Small intestine (tissue), 7 donors: Measurements from ENCODE around the gene KCNMB1. TPM values are rescaled to one million over a fixed set of nuclear protein-coding genes. Genes with fewer than 3 reads are reported as not detected.

Source experiments
- DNase-seq, 2 donors: peaks; one replicate each; pipeline versions ENCODE4 v3.0.0 to v3.0.0-alpha.2; 2013
- FAIRE-seq: peaks from 2 replicates; lab custom pipeline; 2012; peaks lifted over from hg19 to GRCh38; lab: Jason Lieb, UNC
- H3K27ac ChIP-seq, 3 donors: one replicate each; pipeline ENCODE4 v1.5.1; 2013; ENCODE audit warnings: low read length in 2 of 3, mild to moderate bottlenecking in 2 of 3, control low read depth in 1 of 3, inconsistent platforms in 1 of 3, low read depth in 1 of 3, moderate library complexity in 1 of 3
- H3K27me3 ChIP-seq, 3 donors: one replicate each; pipeline ENCODE4 v1.6.1; 2013; ENCODE audit warnings: low read length in 3 of 3, inconsistent platforms in 1 of 3; ENCODE audit not compliant: control insufficient read depth in 3 of 3, insufficient read depth in 3 of 3
- H3K36me3 ChIP-seq, 3 donors: one replicate each; pipeline ENCODE4 v1.6.1; 2013; ENCODE audit warnings: low read length in 3 of 3, inconsistent platforms in 1 of 3, low read depth in 1 of 3, mild to moderate bottlenecking in 1 of 3, moderate library complexity in 1 of 3; ENCODE audit not compliant: control insufficient read depth in 3 of 3, insufficient read depth in 2 of 3
- H3K4me1 ChIP-seq, 3 donors: one replicate each; pipeline ENCODE4 v1.6.1; 2013; ENCODE audit warnings: low read length in 2 of 3, inconsistent platforms in 1 of 3, low read depth in 1 of 3, mild to moderate bottlenecking in 1 of 3, moderate library complexity in 1 of 3; ENCODE audit not compliant: control insufficient read depth in 3 of 3, insufficient read depth in 2 of 3
- H3K4me3 ChIP-seq, 3 donors: one replicate each; pipeline ENCODE4 v1.5.1; 2013; ENCODE audit warnings: low read length in 3 of 3, control low read depth in 1 of 3, inconsistent platforms in 1 of 3, low read depth in 1 of 3, mild to moderate bottlenecking in 1 of 3, moderate library complexity in 1 of 3
- H3K9me3 ChIP-seq, 2 donors: one replicate each; pipeline ENCODE4 v1.6.1; 2013; ENCODE audit warnings: low read depth in 1 of 2, low read length in 1 of 2; ENCODE audit not compliant: control insufficient read depth in 2 of 2, insufficient read depth in 1 of 2
- WGBS, 3 donors: extraction: QIAGEN DNeasy Blood & Tissue Kit; methylation state at CpG; one replicate each; pipeline ENCODE4 v1.1.7; 2013; 5-methylcytosine and 5-hydroxymethylcytosine counted together
- polyA plus RNA-seq, 4 donors: library from polyadenylated mRNA; stranded (reverse) in 3 of 4; unstranded in 1 of 4; fragments of 200-250 nt in 3 of 4; fragments of 120-200 nt in 1 of 4; gene quantifications; one replicate each; pipeline versions ENCODE4 v1.2.1 to v1.2.3, GENCODE V29; 2013
- donor health status: healthy with polysubstance abuse.
- donor health status: control.
- donor health status: control.
- donor health status: Bipolar disorder and iron deficiency.
- donor health status: healthy.

The KCNMB1 gene
- polyA plus RNA-seq, 4 donors = 0.22 to 3.6 (median 0.63) TPM

- DNase-seq = no peak
Measured at GRCh38 chr5:170402508-170402907, 13.3 kb upstream of the KCNMB1 start.

GRCh38 chr5:170397059-170397458 lies 7.9 kb upstream of the KCNMB1 start:
- Histone ChIP-seq H3K9me3 (peaks cover 0 to 3% of the 10 kb centered on the region in 2 donors), H3K27me3 (no peaks in the 10 kb centered on the region), H3K27ac (no peak overlapping the region), H3K36me3 (no peaks in the 10 kb centered on the region), H3K4me1 (no peaks in the 10 kb centered on the region), H3K4me3 (no peak overlapping the region)
- no peak for FAIRE-seq
- 20 to 74% (median 43%) methylated on average over 2 of the region's 2 CpGs for WGBS, 3 donors
- no peak for DNase-seq

More at GRCh38 chr5:170402508-170402907, 13.3 kb upstream of the KCNMB1 start:
- H3K36me3 ChIP-seq = no peaks in the 10 kb centered on the region
- FAIRE-seq = no peak
- no peak overlapping the region for H3K27ac ChIP-seq
- no peak overlapping the region for H3K4me3 ChIP-seq
- H3K4me1 ChIP-seq = no peaks in the 10 kb centered on the region
- H3K27me3 ChIP-seq = no peaks in the 10 kb centered on the region
- WGBS, 3 donors = 75 to 90% (median 83%) methylated on average over 2 of the region's 2 CpGs
- H3K9me3 ChIP-seq = peaks cover 0 to 8% of the 10 kb centered on the region in 2 donors

- no peaks in the 10 kb centered on the region for H3K9me3 ChIP-seq
Measured at GRCh38 chr5:170393958-170394357, 4.8 kb upstream of the KCNMB1 start.

GRCh38 chr5:170393235-170393634 lies 4.1 kb upstream of the KCNMB1 start:
- no peaks in the 10 kb centered on the region for H3K9me3 ChIP-seq
- no peaks in the 10 kb centered on the region for H3K4me1 ChIP-seq
- no peak overlapping the region for H3K27ac ChIP-seq
- H3K27me3 ChIP-seq = no peaks in the 10 kb centered on the region
- whole genome bisulfite sequencing, 3 donors = 22 to 30% (median 23%) methylated on average over 6 of the region's 6 CpGs
- no peak overlapping the region for H3K4me3 ChIP-seq
- FAIRE-seq = no peak
- no peaks in the 10 kb centered on the region for H3K36me3 ChIP-seq
- no peak for DNase-seq

More at GRCh38 chr5:170393958-170394357, 4.8 kb upstream of the KCNMB1 start:
- H3K27me3 ChIP-seq = no peaks in the 10 kb centered on the region
- WGBS, 3 donors = 76 to 81% (median 78%) methylated on average over 8 of the region's 8 CpGs
- no peaks in the 10 kb centered on the region for H3K36me3 ChIP-seq
- no peaks in the 10 kb centered on the region for H3K4me1 ChIP-seq
- H3K27ac ChIP-seq = no peak overlapping the region
- H3K4me3 ChIP-seq = no peak overlapping the region
- DNase-seq (no peak), FAIRE-seq (no peak)

GRCh38 chr5:170390472-170390871 lies 1.3 kb upstream of the KCNMB1 start:
- 71 to 86% (median 78%) methylated on average over 3 to 5 of the region's 5 CpGs for WGBS, 3 donors
- H3K9me3 ChIP-seq = no peaks in the 10 kb centered on the region
- H3K4me3 ChIP-seq = no peak overlapping the region
- DNase-seq (no peak), FAIRE-seq (no peak)
- peaks cover 0 to 2% (median 0%) of the 10 kb centered on the region in 3 donors for H3K27me3 ChIP-seq
- H3K27ac ChIP-seq = no peak overlapping the region
- no peaks in the 10 kb centered on the region for H3K36me3 ChIP-seq
- no peaks in the 10 kb centered on the region for H3K4me1 ChIP-seq

- H3K27me3 ChIP-seq = peaks cover 0 to 2% (median 0%) of the 10 kb centered on the region in 3 donors
- FAIRE-seq = no peak
- no peak for DNase-seq
- no peaks in the 10 kb centered on the region for H3K9me3 ChIP-seq
- H3K36me3 ChIP-seq = no peaks in the 10 kb centered on the region
- H3K4me1 ChIP-seq = no peaks in the 10 kb centered on the region
- peak overlapping the region in 2 of 3 donors; percentile 60 to 64 for H3K27ac ChIP-seq
- 65 to 71% (median 70%) methylated on average over 4 of the region's 4 CpGs for WGBS, 3 donors
- peak overlapping the region in 1 of 3 donors; percentile 18 for H3K4me3 ChIP-seq
Measured at GRCh38 chr5:170389550-170389892, 354 bp upstream of the KCNMB1 start.

GRCh38 chr5:170387775-170388639 lies 1.2 kb downstream of the KCNMB1 start:
- WGBS, 3 donors = 45 to 69% (median 56%) methylated on average over 6 of the region's 6 CpGs
- FAIRE-seq (no peak), DNase-seq (no peak)
- H3K4me1 ChIP-seq = no peaks in the 10 kb centered on the region
- H3K27me3 ChIP-seq = peaks cover 0 to 2% (median 0%) of the 10 kb centered on the region in 3 donors
- H3K9me3 ChIP-seq = no peaks in the 10 kb centered on the region
- H3K36me3 ChIP-seq = no peaks in the 10 kb centered on the region
- H3K4me3 ChIP-seq = peak overlapping the region in 1 of 3 donors; percentile 29
- peak overlapping the region in 1 of 3 donors; percentile 48 for H3K27ac ChIP-seq

- Histone ChIP-seq H3K27me3 (peaks cover 0 to 2% (median 0%) of the 10 kb centered on the region in 3 donors), H3K4me1 (no peaks in the 10 kb centered on the region), H3K9me3 (no peaks in the 10 kb centered on the region), H3K27ac (no peak overlapping the region), H3K4me3 (no peak overlapping the region), H3K36me3 (no peaks in the 10 kb centered on the region)
- DNase-seq (no peak), FAIRE-seq (no peak)
- WGBS, 3 donors = 63 to 70% (median 65%) methylated on average over 8 of the region's 8 CpGs
Measured at GRCh38 chr5:170386743-170387395, 2.3 kb downstream of the KCNMB1 start.
